Trophoblast cell (in vitro differentiated cells and primary cell): ENCODE data around the gene GOLGA6L9.
"Not testable (repeated sequence)": the region's sequence is repeated elsewhere in the genome, so short reads cannot be mapped to it uniquely, and the experiment has no call there.

Experiments used
- DNase-seq, 2 donors: peaks; one replicate each; pipeline ENCODE4 v3.0.0-alpha.2; 2016
- H2AFZ ChIP-seq: 2 replicates; pipeline ENCODE4 v1.6.1; 2013; ENCODE audit warnings: low read length, moderate library complexity, mild to moderate bottlenecking; ENCODE audit not compliant: insufficient read depth, poor library complexity
- H2AK5ac ChIP-seq: 2 replicates; pipeline ENCODE4 v1.6.1; 2013; ENCODE audit warnings: mild to moderate bottlenecking, low read length
- H2BK120ac ChIP-seq: 2 replicates; pipeline ENCODE4 v1.6.1; 2013; ENCODE audit warnings: low read length, mild to moderate bottlenecking, moderate library complexity; ENCODE audit not compliant: insufficient read depth, poor library complexity
- H2BK12ac ChIP-seq: 2 replicates; pipeline ENCODE4 v1.6.1; 2013; ENCODE audit warnings: mild to moderate bottlenecking, low read length, moderate library complexity
- H2BK5ac ChIP-seq: 2 replicates; pipeline ENCODE4 v1.6.1; 2013; ENCODE audit warnings: low read length, low read depth, moderate library complexity, mild to moderate bottlenecking; ENCODE audit not compliant: poor library complexity
- H3K14ac ChIP-seq: 2 replicates; pipeline ENCODE4 v1.6.1; 2013; ENCODE audit warnings: mild to moderate bottlenecking, low read length
- H3K18ac ChIP-seq: 2 replicates; pipeline ENCODE4 v1.6.1; 2013; ENCODE audit warnings: mild to moderate bottlenecking, low read length
- H3K23ac ChIP-seq: 2 replicates; pipeline ENCODE4 v1.6.1; 2013; ENCODE audit warnings: low read length
- H3K27ac ChIP-seq: 2 replicates; pipeline ENCODE4 v1.5.1; 2013; ENCODE audit warnings: low read depth, mild to moderate bottlenecking, inconsistent platforms, low read length, moderate library complexity
- H3K27me3 ChIP-seq: 2 replicates; pipeline ENCODE4 v1.6.1; 2013; ENCODE audit warnings: inconsistent platforms, mild to moderate bottlenecking, low read length, moderate library complexity; ENCODE audit not compliant: insufficient read depth
- H3K36me3 ChIP-seq, 2 experiments: 1 replicate in 1 of 2; 2 replicates in 1 of 2; pipeline ENCODE4 v1.6.1; 2013; ENCODE audit warnings: low read length in 2 of 2, mild to moderate bottlenecking in 2 of 2, moderate library complexity in 1 of 2; ENCODE audit not compliant: insufficient read depth in 2 of 2, control insufficient read depth in 1 of 2
- H3K4ac ChIP-seq: 2 replicates; pipeline ENCODE4 v1.6.1; 2013; ENCODE audit warnings: low read depth, mild to moderate bottlenecking, low read length, moderate library complexity
- H3K4me1 ChIP-seq, 2 experiments: 1 replicate in 1 of 2; 2 replicates in 1 of 2; pipeline ENCODE4 v1.6.1; 2013; ENCODE audit warnings: low read length in 2 of 2, mild to moderate bottlenecking in 2 of 2, moderate library complexity in 1 of 2; ENCODE audit not compliant: insufficient read depth in 2 of 2, control insufficient read depth in 1 of 2
- H3K4me2 ChIP-seq: 2 replicates; pipeline ENCODE4 v1.6.1; 2013; ENCODE audit warnings: inconsistent platforms, mild to moderate bottlenecking, low read length, moderate library complexity
- H3K4me3 ChIP-seq: 2 replicates; pipeline ENCODE4 v1.5.1; 2013; ENCODE audit warnings: mild to moderate bottlenecking, low read depth, low read length, inconsistent platforms
- H3K79me1 ChIP-seq: one replicate; pipeline ENCODE4 v1.6.1; 2013; ENCODE audit warnings: low read length
- H3K79me2 ChIP-seq: 2 replicates; pipeline ENCODE4 v1.6.1; 2013; ENCODE audit warnings: low read length, mild to moderate bottlenecking; ENCODE audit not compliant: control insufficient read depth, insufficient read depth, poor library complexity
- H3K9ac ChIP-seq: 2 replicates; pipeline ENCODE4 v1.6.1; 2013; ENCODE audit warnings: mild to moderate bottlenecking, low read length
- H3K9me3 ChIP-seq: 2 replicates; pipeline ENCODE4 v1.6.1; 2013; ENCODE audit warnings: low read depth, mild to moderate bottlenecking, control low read depth, inconsistent platforms, low read length; ENCODE audit not compliant: insufficient read depth
- H4K12ac ChIP-seq: 2 replicates; pipeline ENCODE4 v1.6.1; 2013; ENCODE audit warnings: low read depth, mild to moderate bottlenecking, low read length, moderate library complexity
- H4K8ac ChIP-seq: 2 replicates; pipeline ENCODE4 v1.6.1; 2013; ENCODE audit warnings: low read depth, mild to moderate bottlenecking, low read length, moderate library complexity
- H4K91ac ChIP-seq: one replicate; pipeline ENCODE4 v1.6.1; 2013; ENCODE audit warnings: low read depth, mild to moderate bottlenecking, low read length, moderate library complexity
- WGBS: extraction: QIAGEN DNeasy Blood & Tissue Kit; methylation state at CpG from one replicate; pipeline ENCODE4 v1.1.7; 2013; ENCODE audit warnings: missing lambda C conversion rate; ENCODE audit not compliant: insufficient read length, insufficient coverage; ENCODE audit errors: extremely low coverage; 5-methylcytosine and 5-hydroxymethylcytosine counted together

Gene GOLGA6L9

GRCh38 chr15:82472269-82472982 lies 42.8 kb downstream of the GOLGA6L9 start:
- not testable (repeated sequence) for H3K79me2 ChIP-seq, H3K27ac ChIP-seq, H3K4me2 ChIP-seq, H3K23ac ChIP-seq, H3K36me3 ChIP-seq, H2BK120ac ChIP-seq, H2BK12ac ChIP-seq, H3K14ac ChIP-seq, H4K8ac ChIP-seq, H4K12ac ChIP-seq, H2AFZ ChIP-seq, H3K79me1 ChIP-seq, H3K9me3 ChIP-seq, H3K4me3 ChIP-seq, H2AK5ac ChIP-seq, H4K91ac ChIP-seq, H3K18ac ChIP-seq, H3K4ac ChIP-seq, H3K27me3 ChIP-seq, H3K4me1 ChIP-seq, H2BK5ac ChIP-seq, H3K9ac ChIP-seq
- WGBS: no CpG with 5 or more reads among the region's 32 CpGs
- DNase-seq: peak in 1 of 2 donors; percentile 0

- not testable (repeated sequence) for H3K9ac ChIP-seq, H3K14ac ChIP-seq, H2BK120ac ChIP-seq, H3K27ac ChIP-seq, H3K4me1 ChIP-seq, H3K9me3 ChIP-seq, H3K36me3 ChIP-seq, H3K18ac ChIP-seq, H3K79me2 ChIP-seq, H4K12ac ChIP-seq, H2BK5ac ChIP-seq, H3K4me3 ChIP-seq, H4K91ac ChIP-seq, H4K8ac ChIP-seq, H3K4me2 ChIP-seq, H2AK5ac ChIP-seq, H2AFZ ChIP-seq, DNase-seq, H3K23ac ChIP-seq, H3K27me3 ChIP-seq, H3K4ac ChIP-seq, H3K79me1 ChIP-seq, H2BK12ac ChIP-seq
- WGBS: no CpG with 5 or more reads among the region's 22 CpGs
Measured at GRCh38 chr15:82474596-82475325, 45.1 kb downstream of the GOLGA6L9 start.

GRCh38 chr15:82475345-82475967 lies 45.8 kb downstream of the GOLGA6L9 start:
- not testable (repeated sequence) for H3K23ac ChIP-seq, H3K18ac ChIP-seq, H3K4me1 ChIP-seq, H3K14ac ChIP-seq, H3K4ac ChIP-seq, H3K79me2 ChIP-seq, H3K9ac ChIP-seq, H4K12ac ChIP-seq, H4K91ac ChIP-seq, H2BK12ac ChIP-seq, DNase-seq, H3K4me2 ChIP-seq, H3K36me3 ChIP-seq, H3K4me3 ChIP-seq, H2AK5ac ChIP-seq, H3K79me1 ChIP-seq, H4K8ac ChIP-seq, H3K27ac ChIP-seq, H3K9me3 ChIP-seq, H2AFZ ChIP-seq, H2BK120ac ChIP-seq, H3K27me3 ChIP-seq, H2BK5ac ChIP-seq
- WGBS: no CpG with 5 or more reads among the region's 11 CpGs

- not testable (repeated sequence) for H3K79me2 ChIP-seq, H2BK120ac ChIP-seq
Measured at GRCh38 chr15:82476697-82477342, 47.2 kb downstream of the GOLGA6L9 start.

More at GRCh38 chr15:82476697-82477342, 47.2 kb downstream of the GOLGA6L9 start:
- not testable (repeated sequence) for H2AK5ac ChIP-seq, H2AFZ ChIP-seq, H4K12ac ChIP-seq, H3K4me1 ChIP-seq, H3K18ac ChIP-seq, H4K91ac ChIP-seq, H3K27me3 ChIP-seq, H3K23ac ChIP-seq, H3K27ac ChIP-seq, H3K9me3 ChIP-seq, H3K79me1 ChIP-seq, H3K14ac ChIP-seq, H3K36me3 ChIP-seq, H3K4me2 ChIP-seq, H2BK5ac ChIP-seq, H3K4ac ChIP-seq, H4K8ac ChIP-seq, H2BK12ac ChIP-seq, H3K9ac ChIP-seq, H3K4me3 ChIP-seq
- no CpG with 5 or more reads among the region's 14 CpGs for WGBS
- peak in 1 of 2 donors; percentile 0 for DNase-seq
